B cell (primary cell): ENCODE results near the gene ZNF106. TPM values are rescaled to one million over a fixed set of nuclear protein-coding genes. Genes with fewer than 3 reads are reported as not detected.

Experiments used
- ATAC-seq: fragments of 200-7000 bp; cut with Tn5 transposase; one replicate; pipeline ENCODE4 v1.10.0; 2021; ENCODE audit warnings: low read depth, mild to moderate bottlenecking, moderate number of reproducible peaks, moderate library complexity
- CTCF ChIA-PET: fragments of 350-600 bp; sonication (Branson Sonifier 250); formaldehyde crosslinking; loops from one replicate; lab custom pipeline; 2021; ENCODE audit warnings: antibody characterized with exemption, inconsistent platforms; lab: Charles Lee
- POLR2A ChIA-PET: fragments of 350-600 bp; sonication (Branson Sonifier 250); formaldehyde crosslinking; loops from one replicate; lab custom pipeline; 2021; ENCODE audit warnings: antibody characterized with exemption; lab: Charles Lee
- DNase-seq: peaks from one replicate; pipeline ENCODE4 v3.0.0; 2013
- H2AFZ ChIP-seq: 2 replicates; pipeline ENCODE4 v1.6.1; 2012; ENCODE audit warnings: mild to moderate bottlenecking, low read depth, low read length; ENCODE audit not compliant: insufficient read depth, poor library complexity, severe bottlenecking
- H3K27ac ChIP-seq, 2 donors: 1 replicate in 1 of 2; 2 replicates in 1 of 2; pipeline ENCODE4 v1.5.1; 2012 to 2013; ENCODE audit warnings: low read length in 2 of 2, mild to moderate bottlenecking in 2 of 2, moderate library complexity in 1 of 2
- H3K27me3 ChIP-seq, 4 experiments: fragments of 200-600 bp in 1 of 4; sonication (generic) in 1 of 4; replicated peaks in 1 of 4; 1 replicate in 2 of 4; 2 replicates in 2 of 4; pipeline versions ENCODE4 v1.6.1 to v1.7.0; 2013 to 2016; ENCODE audit warnings: low read length in 3 of 4, mild to moderate bottlenecking in 2 of 4, mixed read lengths in 1 of 4, moderate library complexity in 1 of 4; ENCODE audit not compliant: insufficient read depth in 4 of 4, control insufficient read depth in 3 of 4; ENCODE audit errors: control extremely low read depth in 1 of 4
- H3K36me3 ChIP-seq, 2 experiments: replicated peaks in 1 of 2; 1 replicate in 1 of 2; 2 replicates in 1 of 2; pipeline versions ENCODE4 v1.6.1 to v1.7.1; 2013; ENCODE audit warnings: low read length in 1 of 2; ENCODE audit not compliant: insufficient read depth in 2 of 2, control insufficient read depth in 1 of 2; ENCODE audit errors: control extremely low read depth in 1 of 2, extremely low read depth in 1 of 2
- H3K4me1 ChIP-seq, 2 donors: fragments of 200-600 bp in 1 of 2; sonication (generic) in 1 of 2; 1 replicate in 1 of 2; 2 replicates in 1 of 2; pipeline versions ENCODE4 v1.5.1 to v1.6.1; 2013 to 2017; ENCODE audit warnings: low read length in 2 of 2; ENCODE audit not compliant: control insufficient read depth in 2 of 2, insufficient read depth in 2 of 2
- H3K4me2 ChIP-seq: replicated peaks from 2 replicates; pipeline ENCODE3; 2012; ENCODE audit warnings: mild to moderate bottlenecking, low read depth, low read length; ENCODE audit not compliant: poor library complexity, severe bottlenecking
- H3K4me3 ChIP-seq, 5 experiments: fragments of 200-600 bp in 1 of 5; sonication (generic) in 1 of 5; 1 replicate in 3 of 5; 2 replicates in 2 of 5; pipeline versions ENCODE4 v1.5.1 to v1.7.0; 2011 to 2016; ENCODE audit warnings: low read length in 4 of 5, mild to moderate bottlenecking in 4 of 5, low read depth in 2 of 5, control low read depth in 1 of 5, moderate library complexity in 1 of 5; ENCODE audit not compliant: insufficient read depth in 1 of 5; ENCODE audit errors: control extremely low read depth in 1 of 5, extremely low read depth in 1 of 5
- H3K79me2 ChIP-seq: fragments of 200-600 bp; sonication (generic); one replicate; pipeline ENCODE4 v1.6.0; 2016; ENCODE audit warnings: low read length; ENCODE audit not compliant: control insufficient read depth, insufficient read depth
- H3K9ac ChIP-seq: fragments of 200-600 bp; sonication (generic); 2 replicates; pipeline ENCODE4 v1.6.1; 2017; ENCODE audit warnings: mild to moderate bottlenecking, low read length, moderate library complexity
- H3K9me3 ChIP-seq, 3 donors: one replicate each; pipeline versions ENCODE4 v1.6.1 to v1.7.1; 2013; ENCODE audit warnings: low read length in 2 of 3; ENCODE audit not compliant: control insufficient read depth in 2 of 3, insufficient read depth in 1 of 3; ENCODE audit errors: control extremely low read depth in 1 of 3
- H4K20me1 ChIP-seq: 2 replicates; pipeline ENCODE4 v1.6.0; 2012; ENCODE audit warnings: mild to moderate bottlenecking, low read length; ENCODE audit not compliant: insufficient read depth, control insufficient read depth, poor library complexity, severe bottlenecking
- H3K27ac Mint-ChIP-seq: one replicate; pipeline ENCODE4 v1.8.0; 2021; ENCODE audit warnings: mixed read lengths
- H3K27me3 Mint-ChIP-seq: one replicate; pipeline ENCODE4 v1.8.0; 2021; ENCODE audit warnings: mixed read lengths
- H3K4me1 Mint-ChIP-seq: one replicate; pipeline ENCODE4 v1.8.0; 2021; ENCODE audit warnings: mixed read lengths
- H3K4me3 Mint-ChIP-seq: one replicate; pipeline ENCODE4 v1.8.0; 2021; ENCODE audit warnings: mixed read lengths
- H3K9me3 Mint-ChIP-seq: one replicate; pipeline ENCODE4 v1.8.0; 2022; ENCODE audit warnings: mixed read lengths; ENCODE audit not compliant: insufficient read depth
- CTCF ChIP-seq: fragments of 200-600 bp; IDR thresholded peaks from one replicate; pipeline ENCODE4 v1.8.0; 2022; ENCODE audit warnings: antibody characterized with exemption, mild to moderate bottlenecking
- EZH2 ChIP-seq: IDR thresholded peaks from 2 replicates; pipeline ENCODE4 v1.6.1; 2012; ENCODE audit warnings: borderline replicate concordance, low read depth, mild to moderate bottlenecking, moderate library complexity, low read length; ENCODE audit not compliant: insufficient read depth, poor library complexity, severe bottlenecking
- WGBS: methylation state at CpG from one replicate; pipeline ENCODE4 v1.1.5; 2013; ENCODE audit warnings: missing lambda C conversion rate; ENCODE audit not compliant: insufficient coverage; 5-methylcytosine and 5-hydroxymethylcytosine counted together
- intact Hi-C: fragments of 100-400 bp; cut with micrococcal nuclease; formaldehyde crosslinking; loops from one replicate; pipeline ENCODE4 v1.10.0; 2022
- polyA plus RNA-seq: library from polyadenylated mRNA; depleted of rRNA; stranded (reverse); fragments of >200 nt; gene quantifications from 2 replicates; pipeline ENCODE4 v1.2.3, GENCODE V29; 2012
- total RNA-seq, 2 donors: library from RNA; stranded (reverse); fragments of 120-200 nt in 1 of 2; gene quantifications; 1 replicate in 1 of 2; 2 replicates in 1 of 2; pipeline versions ENCODE4 v1.2.3 to v1.2.4, GENCODE V29; 2013 to 2022

Gene ZNF106
- total and polyA plus RNA-seq, 2 donors (not counting 1 experiment from before 2014, with no cell fraction given) = 10.1 to 51.4 TPM

- ChIA-PET CTCF (no interaction called here), POLR2A (no interaction called here)
Measured at GRCh38 chr15:42449770-42450424, 41.0 kb downstream of the ZNF106 start.

More at GRCh38 chr15:42449770-42450424, 41.0 kb downstream of the ZNF106 start:
- H3K27ac Mint-ChIP-seq = no peak overlapping the region
- no peaks in the 10 kb centered on the region for H3K27me3 ChIP-seq
- ATAC-seq = no peak
- TF ChIP-seq CTCF (no peak), EZH2 (no peak)
- peaks cover 6% of the 10 kb centered on the region for H3K79me2 ChIP-seq
- no peak overlapping the region for H3K4me2 ChIP-seq
- H3K4me1 Mint-ChIP-seq = no peaks in the 10 kb centered on the region
- no peaks in the 10 kb centered on the region for H3K27me3 Mint-ChIP-seq
- DNase-seq = no peak
- no peaks in the 10 kb centered on the region for H4K20me1 ChIP-seq
- no peak overlapping the region for H2AFZ ChIP-seq
- no peak overlapping the region for H3K9ac ChIP-seq
- no peak overlapping the region for H3K4me3 Mint-ChIP-seq
- intact Hi-C loops = no loop called here
- no peaks in the 10 kb centered on the region for H3K9me3 Mint-ChIP-seq
- WGBS = 93% methylated on average over 12 of the region's 13 CpGs
- H3K4me1 ChIP-seq = no peaks in the 10 kb centered on the region
- no peak overlapping the region for H3K27ac ChIP-seq
- peaks cover 8 to 65% of the 10 kb centered on the region in 2 experiments for H3K36me3 ChIP-seq
- no peaks in the 10 kb centered on the region for H3K9me3 ChIP-seq
- H3K4me3 ChIP-seq = no peak overlapping the region
